Heart left ventricle (tissue), 16 donors: ENCODE measurements around the gene TCP1. TPM values are rescaled to one million over a fixed set of nuclear protein-coding genes. Genes with fewer than 3 reads are reported as not detected.
A peak's percentile ranks its signal among the peaks of the same experiment; 100 is the strongest.
"Not testable (repeated sequence)": the region's sequence is repeated elsewhere in the genome, so short reads cannot be mapped to it uniquely, and the experiment has no call there.

ENCODE experiments used
- ATAC-seq, 4 donors: fragments of 200-7000 bp; cut with Tn5 transposase; one replicate each; pipeline ENCODE4 v1.9.1; 2020 to 2022; ENCODE audit warnings: moderate library complexity in 4 of 4, mild to moderate bottlenecking in 3 of 4, moderate number of reproducible peaks in 1 of 4
- DNase-seq, 5 donors: peaks; one replicate each; pipeline ENCODE4 v3.0.0-alpha.2; 2020
- H3K27ac ChIP-seq, 12 donors: fragments of 200-600 bp; sonication (generic) in 4 of 12; one replicate each; pipeline versions ENCODE4 v1.5.0 to v1.8.0; 2016 to 2022; ENCODE audit warnings: mild to moderate bottlenecking in 2 of 12
- H3K27me3 ChIP-seq, 9 donors: fragments of 200-600 bp; sonication (generic) in 2 of 9; one replicate each; pipeline versions ENCODE4 v1.5.1 to v1.8.0; 2016 to 2022; ENCODE audit warnings: mild to moderate bottlenecking in 3 of 9
- H3K36me3 ChIP-seq, 9 donors: fragments of 200-600 bp; sonication (generic) in 2 of 9; one replicate each; pipeline versions ENCODE4 v1.5.0 to v1.8.0; 2018 to 2022; ENCODE audit warnings: mild to moderate bottlenecking in 2 of 9
- H3K4me1 ChIP-seq, 12 donors: fragments of 200-600 bp; sonication (generic) in 4 of 12; one replicate each; pipeline versions ENCODE4 v1.5.0 to v1.8.0; 2016 to 2022; ENCODE audit warnings: mild to moderate bottlenecking in 3 of 12
- H3K4me3 ChIP-seq, 12 donors: fragments of 200-600 bp; sonication (generic) in 4 of 12; one replicate each; pipeline versions ENCODE4 v1.5.0 to v1.8.0; 2017 to 2022; ENCODE audit warnings: mild to moderate bottlenecking in 9 of 12, moderate library complexity in 4 of 12
- H3K9me3 ChIP-seq, 12 donors: fragments of 200-600 bp; sonication (generic) in 4 of 12; one replicate each; pipeline versions ENCODE4 v1.5.0 to v1.8.0; 2016 to 2022; ENCODE audit warnings: mild to moderate bottlenecking in 1 of 12
- CTCF ChIP-seq, 12 donors: fragments of 200-600 bp; sonication (generic) in 4 of 12; IDR thresholded peaks; one replicate each; pipeline versions ENCODE4 v1.5.0 to v1.8.0; 2018 to 2022; ENCODE audit warnings: antibody characterized with exemption in 12 of 12, mild to moderate bottlenecking in 5 of 12
- POLR2A ChIP-seq, 2 donors: fragments of 450-650 bp; IDR thresholded peaks; one replicate each; pipeline ENCODE4 v1.6.1; 2017; ENCODE audit warnings: antibody characterized with exemption in 2 of 2, mild to moderate bottlenecking in 2 of 2, moderate library complexity in 2 of 2
- WGBS, 4 donors: extraction: QIAGEN DNeasy Blood & Tissue Kit in 2 of 4; methylation state at CpG; one replicate each; pipeline versions ENCODE4 v1.1.5 to v1.1.7; 2013 to 2018; 5-methylcytosine and 5-hydroxymethylcytosine counted together
- intact Hi-C, 10 donors: fragments of 100-400 bp; cut with DNase I; formaldehyde crosslinking; loops; one replicate each; pipeline versions ENCODE4 v1.11.1 to v1.14.2; 2022
- polyA plus RNA-seq, 2 donors: library from polyadenylated mRNA; stranded (reverse); fragments of 200-250 nt; gene quantifications; one replicate each; pipeline ENCODE4 v1.2.3, GENCODE V29; 2013
- total RNA-seq, 9 donors: library from RNA; depleted of rRNA in 2 of 9; stranded (reverse); fragments of >200 nt in 2 of 9; fragmentation: NEBNext Ultra II Directional in 3 of 9; extraction: Animal tissue kit (Norgen Biotek cat#: 25700) in 3 of 9; gene quantifications; one replicate each; pipeline versions ENCODE4 v1.1.0 to v1.2.4, GENCODE V29; 2016 to 2023
- donor health status: ischemic (EF 13 %, LVEDD 7.1; RV severe dilation, severe dysfunction).
- donor health status: healthy with polysubstance abuse.
- donor health status: DM: no; HTN: yes; CAD: no.
- donor health status: DM: no; HTN: no; CAD: no.
- donor health status: ischemic (EF 25% LVEDD 6.9; RV normal size, moderate dysfunction).
- donor health status: ischemic (EF 25% LVEDD 5.7; RV mildly dilated, moderate dysfunction).
- donor health status: healthy.
- donor health status: DM: yes; HTN: yes; CAD: no.
- donor health status: ischemic (EF 35%, LVEDD 5.7; RV mildly dilated, moderate dysfunction).
- donor health status: nonischemic (EF 11% LVEDD 7.7; RV severe dilation, severe dysfunction).
- donor health status: DM: yes; HTN: yes; CAD: no.
- donor health status: PGD.
- donor health status: ischemic (EF 29% LVEDD 5.4; RV normal size, mild dysfunction).
- donor health status: nonischemic (EF 23%, LVEDD 6.1; RV moderate dilation, normal function).

The TCP1 gene
- total and polyA plus RNA-seq, 11 donors = 89.2 to 241 (median 142) TPM

DNA sequence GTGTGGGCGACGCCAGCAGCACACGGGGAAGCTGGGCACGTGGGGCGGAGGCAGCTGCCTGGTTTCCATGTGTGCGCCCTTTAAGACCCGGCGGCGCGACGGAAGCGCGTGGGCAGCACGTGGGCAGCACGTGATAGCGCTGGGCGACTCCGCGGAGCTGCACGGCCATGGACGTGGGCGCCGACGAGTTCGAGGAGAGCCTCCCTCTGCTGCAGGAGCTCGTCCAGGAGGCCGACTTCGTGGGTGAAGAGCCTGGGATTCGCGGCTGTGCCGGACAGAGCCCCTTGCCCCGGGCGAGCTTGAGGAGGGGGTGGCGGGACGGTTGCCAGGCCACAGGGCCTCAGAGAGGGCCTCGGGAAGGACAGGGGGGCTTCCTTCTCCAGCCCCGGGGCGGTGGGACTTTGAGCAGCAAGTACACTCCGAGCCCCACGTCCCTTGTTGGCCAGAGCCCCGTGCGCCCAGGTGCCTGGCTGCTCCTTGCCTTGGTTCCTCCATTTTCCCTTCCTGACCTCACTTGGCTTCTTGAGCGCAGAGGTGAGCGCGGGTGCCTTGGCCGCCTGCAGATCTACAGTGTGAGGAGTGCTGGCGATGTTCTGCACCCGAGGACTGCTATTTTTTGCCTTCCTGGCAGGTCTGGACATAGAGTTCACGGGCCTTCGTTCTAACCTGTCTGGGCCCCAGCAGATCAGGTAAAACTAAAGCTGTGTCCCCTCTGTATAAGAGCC lies 10.9 kb upstream of the TCP1 start, which contains the start of gene PNLDC1:
Gene PNLDC1, plus strand, starts transcription at position 136 of the 725 bp plus-strand sequence. Its CDS starts 32 bp downstream, at position 168.
- H3K36me3 ChIP-seq = peaks cover 0 to 48% (median 45%) of the 10 kb centered on the region in 9 donors
- TF ChIP-seq POLR2A (IDR thresholded peaks at IDR 0.05) (no peak), CTCF (IDR thresholded peaks at IDR 0.05) (no peak)
- intact Hi-C loops = no loop called here
- H3K27ac ChIP-seq = no peak within 1 kb of the TSS
- no peaks in the 10 kb centered on the region for H3K9me3 ChIP-seq
- WGBS, 4 donors = 86 to 90% (median 88%) methylated on average over 34 to 50 of the region's 50 CpGs
- no peaks in the 10 kb centered on the region for H3K27me3 ChIP-seq
- DNase-seq (no peak), ATAC-seq (peak in 1 of 4 donors; percentile 24)
- H3K4me1 ChIP-seq = no peaks in the 10 kb centered on the region
- no peak within 1 kb of the TSS for H3K4me3 ChIP-seq

- H3K36me3 ChIP-seq = peaks cover 0 to 73% (median 66%) of the 10 kb centered on the region in 9 donors
- DNase-seq (no peak), ATAC-seq (no peak)
- H3K4me3 ChIP-seq = no peak overlapping the region
- no peaks in the 10 kb centered on the region for H3K9me3 ChIP-seq
- H3K27ac ChIP-seq = no peak overlapping the region
- peaks cover 0 to 9% (median 2%) of the 10 kb centered on the region in 12 donors for H3K4me1 ChIP-seq
- no peaks in the 10 kb centered on the region for H3K27me3 ChIP-seq
- no peak for TF ChIP-seq CTCF (IDR thresholded peaks at IDR 0.05)
- intact Hi-C loops = no loop called here
- 48 to 88% (median 57%) methylated on average over 1 of the region's 1 CpG for WGBS, 4 donors
Observed at GRCh38 chr6:159797554-159797953, 8.2 kb upstream of the TCP1 start.

GRCh38 chr6:159794976-159795375 lies 5.6 kb upstream of the TCP1 start:
- 63 to 76% (median 69%) methylated on average over 8 of the region's 8 CpGs for WGBS, 4 donors
- not testable (repeated sequence) for DNase-seq
- peaks cover 0 to 82% (median 72%) of the 10 kb centered on the region in 9 donors for H3K36me3 ChIP-seq

GRCh38 chr6:159790956-159791598 lies 1.7 kb upstream of the TCP1 start:
- peaks cover 0 to 64% (median 50%) of the 10 kb centered on the region in 9 donors for H3K36me3 ChIP-seq
- no peaks in the 10 kb centered on the region for H3K9me3 ChIP-seq
- DNase-seq (peak in 2 of 5 donors; percentile 25 to 30), ATAC-seq (no peak)
- TF ChIP-seq CTCF (IDR thresholded peaks at IDR 0.05) = no peak
- TF ChIP-seq POLR2A (IDR thresholded peaks at IDR 0.05) = no peak
- H3K4me1 ChIP-seq = peaks cover 5 to 51% (median 35%) of the 10 kb centered on the region in 12 donors
- peak overlapping the region; percentile 73 to 100 (median 93) for H3K4me3 ChIP-seq
- H3K27ac ChIP-seq = peak overlapping the region; percentile 51 to 99 (median 96)
- H3K27me3 ChIP-seq = no peaks in the 10 kb centered on the region
- intact Hi-C loops = loop anchor here in 3 of 10 donors (1.0 to 5.0 kb wide), 4 partner anchors 64 to 99 kb away; partner anchors contain the start of genes WTAP (in 2 of the 3) and SOD2 (in 1 of the 3)
- 15 to 18% (median 18%) methylated on average over 17 to 18 of the region's 18 CpGs for WGBS, 4 donors

More at GRCh38 chr6:159794976-159795375, 5.6 kb upstream of the TCP1 start:
- H3K9me3 ChIP-seq, H3K27ac ChIP-seq, ATAC-seq, H3K4me3 ChIP-seq, H3K27me3 ChIP-seq: not testable (repeated sequence)
- H3K4me1 ChIP-seq = peaks cover 0 to 28% (median 20%) of the 10 kb centered on the region in 12 donors
- intact Hi-C loops = loop anchor here in 1 of 10 donors (5.0 kb wide), 1 partner anchor 68 kb away; the partner anchor contains the start of gene WTAP
